IMR-90 (cell line): Measurements from ENCODE around the gene KLHL3.

Experiments
- CEBPB ChIP-seq: IDR thresholded peaks from 2 replicates; pipeline ENCODE4 v1.6.1; 2012; ENCODE audit warnings: low read depth, low read length, improper control_type of control experiment
- ELK1 ChIP-seq: fragments of 150-350 bp; IDR thresholded peaks from 2 replicates; pipeline ENCODE4 v1.6.1; 2016; ENCODE audit warnings: low read depth, mild to moderate bottlenecking, low read length, moderate library complexity, borderline replicate concordance
- MXI1 ChIP-seq: IDR thresholded peaks from 2 replicates; pipeline ENCODE4 v1.6.1; 2012; ENCODE audit warnings: low read depth, mild to moderate bottlenecking, low read length, moderate library complexity, borderline replicate concordance
- POLR2A ChIP-seq: IDR thresholded peaks from 2 replicates; pipeline ENCODE4 v1.6.1; 2012; ENCODE audit warnings: mild to moderate bottlenecking, low read depth, low read length
- SMC3 ChIP-seq: fragments of 150-350 bp; IDR thresholded peaks from 2 replicates; pipeline ENCODE4 v1.6.1; 2016; ENCODE audit warnings: low read depth, mild to moderate bottlenecking, antibody characterized with exemption, low read length, moderate library complexity
- TF ChIP-seq, protein P1 (sequence below): conservative IDR thresholded peaks from 2 replicates; pipeline ENCODE4 v1.5.1; 2012; ENCODE audit warnings: mild to moderate bottlenecking, low read depth, low read length, improper control_type of control experiment

DNA sequence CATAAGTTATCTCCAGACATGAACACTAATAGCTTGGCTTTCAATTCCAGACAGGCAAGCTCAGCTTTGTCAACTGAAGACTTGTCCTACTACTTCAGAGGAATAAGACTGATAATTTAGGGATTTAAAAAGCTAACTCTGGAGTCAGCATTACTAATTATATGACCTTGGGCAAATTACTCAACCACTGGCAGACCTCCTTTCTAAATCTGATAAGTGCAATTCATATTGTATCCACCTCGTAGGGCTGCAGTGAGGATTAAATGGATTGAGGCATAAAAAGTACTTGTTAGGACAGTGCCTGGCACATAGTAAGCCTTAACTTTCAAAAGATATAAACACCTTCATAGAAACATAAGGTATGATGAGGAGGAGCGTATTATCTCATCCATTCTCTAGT lies 104.4 kb downstream of the KLHL3 start:
- TF ChIP-seq POLR2A: no peak
- TF ChIP-seq CEBPB: no peak
- TF ChIP-seq MXI1: no peak
- TF ChIP-seq SMC3: no peak
- TF ChIP-seq, protein P1, sequence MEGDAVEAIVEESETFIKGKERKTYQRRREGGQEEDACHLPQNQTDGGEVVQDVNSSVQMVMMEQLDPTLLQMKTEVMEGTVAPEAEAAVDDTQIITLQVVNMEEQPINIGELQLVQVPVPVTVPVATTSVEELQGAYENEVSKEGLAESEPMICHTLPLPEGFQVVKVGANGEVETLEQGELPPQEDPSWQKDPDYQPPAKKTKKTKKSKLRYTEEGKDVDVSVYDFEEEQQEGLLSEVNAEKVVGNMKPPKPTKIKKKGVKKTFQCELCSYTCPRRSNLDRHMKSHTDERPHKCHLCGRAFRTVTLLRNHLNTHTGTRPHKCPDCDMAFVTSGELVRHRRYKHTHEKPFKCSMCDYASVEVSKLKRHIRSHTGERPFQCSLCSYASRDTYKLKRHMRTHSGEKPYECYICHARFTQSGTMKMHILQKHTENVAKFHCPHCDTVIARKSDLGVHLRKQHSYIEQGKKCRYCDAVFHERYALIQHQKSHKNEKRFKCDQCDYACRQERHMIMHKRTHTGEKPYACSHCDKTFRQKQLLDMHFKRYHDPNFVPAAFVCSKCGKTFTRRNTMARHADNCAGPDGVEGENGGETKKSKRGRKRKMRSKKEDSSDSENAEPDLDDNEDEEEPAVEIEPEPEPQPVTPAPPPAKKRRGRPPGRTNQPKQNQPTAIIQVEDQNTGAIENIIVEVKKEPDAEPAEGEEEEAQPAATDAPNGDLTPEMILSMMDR: no peak
- TF ChIP-seq ELK1: no peak
